Endodermal cell (in vitro differentiated cells): ENCODE results near the gene SIPA1L2. TPM values are rescaled to one million over a fixed set of nuclear protein-coding genes. Genes with fewer than 3 reads are reported as not detected.
A peak's percentile ranks its signal among the peaks of the same experiment; 100 is the strongest.

Experiments used
- DNase-seq: peaks from one replicate; pipeline ENCODE4 v3.0.0-alpha.2; 2017
- H3K27ac ChIP-seq: 2 replicates; pipeline ENCODE4 v1.5.1; 2013; ENCODE audit warnings: mild to moderate bottlenecking, low read depth, low read length, moderate library complexity
- H3K27me3 ChIP-seq: 2 replicates; pipeline ENCODE4 v1.6.1; 2013; ENCODE audit warnings: mild to moderate bottlenecking, low read length, moderate library complexity; ENCODE audit not compliant: insufficient read depth, control insufficient read depth, poor library complexity, severe bottlenecking
- H3K36me3 ChIP-seq: 2 replicates; pipeline ENCODE4 v1.7.0; 2013; ENCODE audit warnings: mild to moderate bottlenecking, low read length, moderate library complexity; ENCODE audit not compliant: control insufficient read depth, insufficient read depth
- H3K4me1 ChIP-seq: one replicate; pipeline ENCODE4 v1.7.0; 2013; ENCODE audit warnings: low read length; ENCODE audit not compliant: control insufficient read depth, insufficient read depth
- H3K4me3 ChIP-seq: 2 replicates; pipeline ENCODE4 v1.5.1; 2013; ENCODE audit warnings: mild to moderate bottlenecking, low read length, moderate library complexity
- H3K9ac ChIP-seq: 2 replicates; pipeline ENCODE4 v1.6.1; 2013; ENCODE audit warnings: mild to moderate bottlenecking, low read length, moderate library complexity; ENCODE audit not compliant: poor library complexity, severe bottlenecking; ENCODE audit errors: extremely low read depth
- H3K9me3 ChIP-seq: 2 replicates; pipeline ENCODE4 v1.6.1; 2013; ENCODE audit warnings: mild to moderate bottlenecking, low read length, moderate library complexity; ENCODE audit not compliant: control insufficient read depth
- H3K27ac Mint-ChIP-seq: 2 replicates; pipeline ENCODE4 v1.8.0; 2020; ENCODE audit warnings: mixed read lengths
- H3K27me3 Mint-ChIP-seq: 2 replicates; pipeline ENCODE4 v1.8.0; 2021; ENCODE audit warnings: mild to moderate bottlenecking, mixed read lengths; ENCODE audit not compliant: insufficient read depth
- H3K36me3 Mint-ChIP-seq: 2 replicates; pipeline ENCODE4 v1.8.0; 2020; ENCODE audit warnings: low read depth, mixed read lengths
- H3K4me1 Mint-ChIP-seq: 2 replicates; pipeline ENCODE4 v1.8.0; 2020; ENCODE audit warnings: mixed read lengths
- H3K4me3 Mint-ChIP-seq: 2 replicates; pipeline ENCODE4 v1.8.0; 2020; ENCODE audit warnings: mild to moderate bottlenecking, moderate library complexity, mixed read lengths
- H3K9me3 Mint-ChIP-seq: 2 replicates; pipeline ENCODE4 v1.8.0; 2020; ENCODE audit warnings: mild to moderate bottlenecking, mixed read lengths
- CTCF ChIP-seq: fragments of 200-600 bp; sonication (generic); conservative IDR thresholded peaks from 2 replicates; pipeline ENCODE4 v1.5.0; 2021; ENCODE audit warnings: antibody characterized with exemption, mild to moderate bottlenecking
- WGBS, 2 experiments: methylation state at CpG; one replicate each; pipeline versions ENCODE4 v1.1.5 to v1.1.7; 2013; ENCODE audit warnings: missing lambda C conversion rate in 2 of 2, mixed read lengths in 1 of 2; ENCODE audit not compliant: insufficient coverage in 1 of 2, insufficient read length in 1 of 2; 5-methylcytosine and 5-hydroxymethylcytosine counted together
- total RNA-seq, 2 donors: library from RNA; stranded (reverse); fragmentation: NEBNext Ultra II Directional in 1 of 2; extraction: Animal tissue kit (Norgen Biotek cat#: 25700) in 1 of 2; gene quantifications; 2 replicates in 1 of 2; 3 replicates in 1 of 2; pipeline ENCODE4 v1.2.1, GENCODE V29; 2021

SIPA1L2 gene
- total RNA-seq, 2 donors from 2014 or later, result 34.7 to 41.5 TPM

DNA sequence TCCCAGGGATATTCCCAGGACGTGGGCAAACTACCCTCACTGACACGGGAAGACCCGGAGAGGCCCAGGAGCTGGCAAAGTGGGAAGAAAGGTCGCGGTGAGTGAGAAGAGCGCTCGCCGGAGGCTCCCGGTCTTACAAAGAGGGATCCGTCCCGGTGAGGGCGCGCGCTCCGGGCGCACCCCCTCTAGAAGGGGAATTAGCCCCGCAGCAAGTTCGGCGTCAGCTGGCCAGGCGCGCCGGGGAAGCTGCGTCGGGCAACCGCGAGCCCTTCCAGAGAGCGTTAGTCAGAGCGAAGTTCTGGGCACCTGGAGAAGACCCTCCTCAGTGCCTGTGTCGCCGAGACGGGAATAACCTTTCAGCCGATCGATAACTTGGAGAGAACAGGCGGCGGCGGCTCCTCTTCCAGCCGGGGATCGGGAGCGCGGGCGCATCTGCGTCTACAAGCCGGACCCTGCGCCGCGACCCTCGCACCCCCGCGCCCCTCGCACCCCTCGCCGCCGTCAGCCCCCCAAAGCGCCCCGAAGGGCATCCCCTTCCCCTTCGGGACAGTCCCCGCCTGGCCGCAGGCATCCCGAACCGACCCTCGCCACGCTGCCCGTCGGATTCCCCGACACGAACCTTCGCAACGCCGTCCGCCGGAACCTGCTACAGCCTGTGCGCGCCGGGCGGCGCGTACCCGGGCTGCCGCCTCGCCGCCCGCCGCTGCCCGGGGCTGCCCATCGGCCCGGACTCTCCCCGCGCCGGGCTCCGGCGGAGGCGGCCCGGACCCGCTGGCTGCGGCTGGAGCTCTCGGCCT is 485 bp downstream of the SIPA1L2 start:
- H3K27ac ChIP-seq, result peak overlapping the region; percentile 33
- Mint-ChIP-seq H3K4me3 (peak overlapping the region; percentile 88), H3K36me3 (no peaks in the 10 kb centered on the region), H3K27me3 (peaks cover 27% of the 10 kb centered on the region), H3K27ac (peak overlapping the region; percentile 89), H3K4me1 (peaks cover 51% of the 10 kb centered on the region), H3K9me3 (no peaks in the 10 kb centered on the region)
- DNase-seq, result peak; percentile 81
- H3K27me3 ChIP-seq, result peaks cover 20% of the 10 kb centered on the region
- 0% methylated on average over 21 to 96 of the region's 96 CpGs for WGBS, 2 experiments
- peak overlapping the region; percentile 96 for H3K4me3 ChIP-seq
- peaks cover 4% of the 10 kb centered on the region for H3K36me3 ChIP-seq
- H3K4me1 ChIP-seq, result peaks cover 4% of the 10 kb centered on the region
- peak overlapping the region; percentile 70 for H3K9ac ChIP-seq
- no peak for TF ChIP-seq CTCF
- peaks cover 3% of the 10 kb centered on the region for H3K9me3 ChIP-seq

DNA sequence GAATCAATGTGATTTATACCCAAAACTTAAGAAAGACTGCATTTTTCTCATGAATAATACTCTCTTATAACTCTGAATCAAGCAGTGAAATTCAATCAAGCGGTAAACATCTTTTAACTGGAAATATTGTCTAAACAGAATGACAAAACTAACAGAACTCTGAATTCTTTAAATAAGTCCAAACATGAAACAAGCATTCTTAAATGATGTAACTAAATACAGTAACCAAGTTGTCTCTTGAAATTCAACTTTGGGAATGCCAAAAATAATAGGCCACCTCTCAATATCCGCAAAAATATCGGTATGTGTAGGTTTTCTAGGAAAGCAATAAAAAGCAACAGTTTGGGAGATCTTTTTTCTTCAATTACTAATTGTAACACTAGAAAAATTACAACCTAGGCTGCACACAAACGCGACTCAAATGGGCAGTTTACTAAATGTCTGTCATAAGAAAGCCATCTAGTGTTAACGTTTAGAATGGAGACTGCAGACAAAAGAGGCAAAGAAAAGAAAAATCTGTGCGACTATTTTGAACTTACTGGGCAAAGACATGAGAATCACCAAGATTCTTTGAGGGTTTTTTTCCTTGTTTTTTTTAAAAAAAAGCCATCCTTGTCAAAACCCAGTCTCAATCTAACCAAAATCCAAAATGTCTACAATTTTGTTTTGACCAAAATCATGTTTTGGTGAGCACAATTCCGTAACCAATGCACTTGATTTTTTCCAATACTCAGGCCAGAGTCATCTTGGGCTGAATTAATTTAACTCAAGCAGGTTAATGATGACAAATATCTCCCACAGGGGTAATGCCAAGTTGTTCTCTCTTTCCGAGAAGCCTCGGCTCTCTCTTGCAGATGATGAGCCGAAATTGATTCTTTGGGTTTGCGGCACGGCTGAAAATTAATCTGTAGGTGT is 1.3 kb downstream of the SIPA1L2 start:
- Mint-ChIP-seq H3K4me3 (peak overlapping the region; percentile 88), H3K27ac (peak overlapping the region; percentile 89), H3K27me3 (peaks cover 23% of the 10 kb centered on the region), H3K36me3 (peaks cover 1% of the 10 kb centered on the region), H3K9me3 (no peaks in the 10 kb centered on the region), H3K4me1 (peaks cover 53% of the 10 kb centered on the region)
- peaks cover 9% of the 10 kb centered on the region for H3K36me3 ChIP-seq
- DNase-seq, result no peak
- 16 to 17% methylated on average over 9 to 13 of the region's 13 CpGs for WGBS, 2 experiments
- peak overlapping the region; percentile 96 for H3K4me3 ChIP-seq
- TF ChIP-seq CTCF, result peak; percentile 40
- H3K9ac ChIP-seq, result peak overlapping the region; percentile 70
- peaks cover 8% of the 10 kb centered on the region for H3K9me3 ChIP-seq
- peaks cover 4% of the 10 kb centered on the region for H3K4me1 ChIP-seq
- peak overlapping the region; percentile 33 for H3K27ac ChIP-seq
- H3K27me3 ChIP-seq, result peaks cover 14% of the 10 kb centered on the region

DNA sequence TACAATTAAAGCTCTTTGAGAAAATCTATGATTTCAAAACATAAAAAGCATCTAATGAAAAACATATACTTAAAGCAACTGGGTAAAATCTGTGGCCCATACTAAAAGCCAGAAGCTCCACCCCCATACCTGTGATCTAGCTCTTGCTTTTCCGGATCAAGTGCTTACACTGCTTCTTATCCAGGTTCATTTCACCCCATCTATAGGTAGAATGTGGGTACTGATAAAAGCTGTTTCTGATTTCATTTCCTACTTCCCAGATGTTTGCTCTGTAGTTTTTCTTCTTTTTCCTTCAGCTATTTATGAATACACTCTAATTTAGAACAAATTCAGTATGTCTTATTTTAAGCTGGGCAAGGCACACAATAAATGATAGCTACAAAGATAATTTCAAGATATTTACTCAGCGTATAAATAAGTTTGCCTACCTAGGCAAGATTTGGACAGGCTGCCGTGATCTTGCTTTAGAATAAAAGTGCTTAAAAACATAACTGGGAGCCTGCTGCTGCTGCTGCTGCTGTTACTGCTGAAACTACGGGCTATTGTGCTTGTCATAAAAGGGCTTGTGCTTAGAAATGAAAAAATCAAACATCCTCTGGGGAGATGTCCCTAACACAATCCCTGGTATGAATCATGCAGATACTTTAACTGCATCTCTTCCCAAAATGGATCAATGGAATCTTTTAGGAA is 2.1 kb downstream of the SIPA1L2 start:
- H3K9ac ChIP-seq, result peak overlapping the region; percentile 70
- Mint-ChIP-seq H3K9me3 (no peaks in the 10 kb centered on the region), H3K36me3 (peaks cover 3% of the 10 kb centered on the region), H3K27ac (no peak overlapping the region), H3K27me3 (peaks cover 17% of the 10 kb centered on the region), H3K4me1 (peaks cover 56% of the 10 kb centered on the region), H3K4me3 (peak overlapping the region; percentile 88)
- DNase-seq, result peak; percentile 59
- peak overlapping the region; percentile 96 for H3K4me3 ChIP-seq
- no peak overlapping the region for H3K27ac ChIP-seq
- 39 to 55% methylated on average over 3 to 4 of the region's 4 CpGs for WGBS, 2 experiments
- H3K36me3 ChIP-seq, result peaks cover 9% of the 10 kb centered on the region
- H3K9me3 ChIP-seq, result peaks cover 8% of the 10 kb centered on the region
- TF ChIP-seq CTCF, result peak; percentile 79
- H3K4me1 ChIP-seq, result peaks cover 6% of the 10 kb centered on the region
- peaks cover 10% of the 10 kb centered on the region for H3K27me3 ChIP-seq
